ENCODE measurements around the gene NT5C1A.

Gene NT5C1A

DNA sequence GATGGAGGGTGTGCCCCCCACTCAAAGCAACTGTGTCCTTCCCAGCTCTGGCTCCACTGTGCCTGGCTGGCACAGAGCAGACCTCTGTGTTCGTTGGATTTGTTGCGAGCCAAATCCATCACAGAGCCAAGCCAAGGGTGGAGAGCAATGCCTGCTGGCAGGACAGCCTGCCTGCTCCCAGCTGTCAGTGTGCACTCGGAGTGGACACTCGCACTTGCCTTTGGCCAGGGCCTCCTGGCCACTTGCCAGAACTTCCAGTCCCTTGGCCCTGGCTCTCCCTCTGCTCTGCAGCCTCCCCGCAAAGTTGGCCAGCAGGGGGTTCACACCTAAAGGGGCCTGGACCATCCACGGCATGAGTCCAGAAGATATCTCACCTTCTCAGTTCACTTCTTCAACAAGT is 48.9 kb downstream of the NT5C1A start:
- CTCF ChIA-PET = interaction anchor here (1.2 to 12.8 kb wide), 4 partner anchors 12 to 24 kb away, joined by 4 to 102 read pairs (median 18); no protein-coding TSS in a partner anchor
- POLR2A ChIA-PET = no interaction called here
- no peak for DNase-seq (ENCODE audit: low read depth, low spot score)
- TF ChIP-seq, protein P1, sequence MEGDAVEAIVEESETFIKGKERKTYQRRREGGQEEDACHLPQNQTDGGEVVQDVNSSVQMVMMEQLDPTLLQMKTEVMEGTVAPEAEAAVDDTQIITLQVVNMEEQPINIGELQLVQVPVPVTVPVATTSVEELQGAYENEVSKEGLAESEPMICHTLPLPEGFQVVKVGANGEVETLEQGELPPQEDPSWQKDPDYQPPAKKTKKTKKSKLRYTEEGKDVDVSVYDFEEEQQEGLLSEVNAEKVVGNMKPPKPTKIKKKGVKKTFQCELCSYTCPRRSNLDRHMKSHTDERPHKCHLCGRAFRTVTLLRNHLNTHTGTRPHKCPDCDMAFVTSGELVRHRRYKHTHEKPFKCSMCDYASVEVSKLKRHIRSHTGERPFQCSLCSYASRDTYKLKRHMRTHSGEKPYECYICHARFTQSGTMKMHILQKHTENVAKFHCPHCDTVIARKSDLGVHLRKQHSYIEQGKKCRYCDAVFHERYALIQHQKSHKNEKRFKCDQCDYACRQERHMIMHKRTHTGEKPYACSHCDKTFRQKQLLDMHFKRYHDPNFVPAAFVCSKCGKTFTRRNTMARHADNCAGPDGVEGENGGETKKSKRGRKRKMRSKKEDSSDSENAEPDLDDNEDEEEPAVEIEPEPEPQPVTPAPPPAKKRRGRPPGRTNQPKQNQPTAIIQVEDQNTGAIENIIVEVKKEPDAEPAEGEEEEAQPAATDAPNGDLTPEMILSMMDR (IDR thresholded peaks at IDR 0.05; ENCODE audit: insufficient read depth, low read length, missing control alignments) = no peak
- H3K4me3 ChIP-seq (ENCODE audit: low read depth, low read length) = no peak overlapping the region

GRCh38 chr1:39622427-39622826 is 49.5 kb downstream of the NT5C1A start:
- POLR2A ChIA-PET = no interaction called here
- TF ChIP-seq, protein P1 (IDR thresholded peaks at IDR 0.05; ENCODE audit: insufficient read depth, low read length, missing control alignments) = no peak
- CTCF ChIA-PET = interaction anchor here (0.9 to 12.8 kb wide), 6 partner anchors 10 to 31 kb away, joined by 4 to 102 read pairs (median 4); no protein-coding TSS in a partner anchor
- no peak overlapping the region for H3K4me3 ChIP-seq (ENCODE audit: low read depth, low read length)
- DNase-seq (ENCODE audit: low read depth, low spot score) = no peak

GRCh38 chr1:39620659-39621165 is 51.2 kb downstream of the NT5C1A start:
- no peak for DNase-seq (ENCODE audit: low read depth, low spot score)
- H3K4me3 ChIP-seq (ENCODE audit: low read depth, low read length) = no peak overlapping the region
- TF ChIP-seq, protein P1 (IDR thresholded peaks at IDR 0.05; ENCODE audit: insufficient read depth, low read length, missing control alignments) = no peak
- CTCF ChIA-PET = interaction anchor here (5.5 to 12.8 kb wide), 3 partner anchors 10 to 35 kb away, joined by 31 to 102 read pairs (median 45); no protein-coding TSS in a partner anchor
- POLR2A ChIA-PET = no interaction called here

- H3K4me3 ChIP-seq (ENCODE audit: low read depth, low read length) = no peak overlapping the region
- ChIA-PET CTCF (interaction anchor here (0.9 to 12.8 kb wide), 6 partner anchors 11 to 102 kb away, joined by 3 to 102 read pairs (median 4); no protein-coding TSS in a partner anchor), POLR2A (interaction anchor here (1.1 kb wide), 1 partner anchor 16 kb away, joined by 3 read pairs; no protein-coding TSS in a partner anchor)
- TF ChIP-seq, protein P1 (IDR thresholded peaks at IDR 0.05; ENCODE audit: insufficient read depth, low read length, missing control alignments) = no peak
- DNase-seq (ENCODE audit: low read depth, low spot score) = no peak
Observed at GRCh38 chr1:39617488-39618049, 54.3 kb downstream of the NT5C1A start.

DNA sequence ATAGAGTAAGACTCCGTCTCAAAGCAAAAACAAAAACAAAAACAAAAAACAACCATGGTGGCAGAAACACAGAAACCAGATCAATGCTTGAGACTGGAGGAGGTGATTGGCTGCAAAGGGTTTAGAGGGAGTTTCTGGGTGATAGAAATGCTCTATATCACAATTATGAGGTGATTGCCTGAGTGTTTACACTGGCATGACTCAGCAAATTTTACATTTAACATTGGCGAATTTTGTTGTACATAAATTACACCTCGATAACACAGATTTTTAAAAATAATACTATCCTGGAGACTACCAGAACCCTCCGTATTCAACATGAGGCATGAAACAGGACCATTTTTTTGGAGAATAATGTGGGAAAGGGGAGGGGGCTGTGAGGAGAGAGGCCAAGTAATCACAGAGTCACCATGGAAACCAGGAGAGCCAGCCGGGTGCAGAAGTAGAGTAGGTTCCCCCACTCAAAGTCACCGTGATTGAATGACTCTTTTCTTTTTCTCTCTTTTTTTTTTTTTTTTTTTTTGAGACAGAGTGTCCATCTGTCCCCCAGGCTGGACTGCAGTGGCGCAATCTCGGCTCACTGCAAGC is 56.7 kb downstream of the NT5C1A start:
- POLR2A ChIA-PET = no interaction called here
- no peak for DNase-seq (ENCODE audit: low read depth, low spot score)
- TF ChIP-seq, protein P1 (IDR thresholded peaks at IDR 0.05; ENCODE audit: insufficient read depth, low read length, missing control alignments) = no peak
- H3K4me3 ChIP-seq (ENCODE audit: low read depth, low read length) = no peak overlapping the region
- CTCF ChIA-PET = interaction anchor here (12.8 to 16.0 kb wide), 2 partner anchors 9 to 41 kb away, joined by 102 to 670 read pairs; no protein-coding TSS in a partner anchor

- ChIA-PET POLR2A (no interaction called here), CTCF (interaction anchor here (0.7 to 16.0 kb wide), 5 partner anchors 8 to 42 kb away, joined by 3 to 670 read pairs (median 4); no protein-coding TSS in a partner anchor)
- DNase-seq (ENCODE audit: low read depth, low spot score) = no peak
- TF ChIP-seq, protein P1 (IDR thresholded peaks at IDR 0.05; ENCODE audit: insufficient read depth, low read length, missing control alignments) = no peak
- H3K4me3 ChIP-seq (ENCODE audit: low read depth, low read length) = no peak overlapping the region
Observed at GRCh38 chr1:39614488-39614887, 57.4 kb downstream of the NT5C1A start.

Data from AG04449 (cell line).